GM12891 (cell line): Measurements from ENCODE around the gene HTR3A.

Source experiments
- PAX5 ChIP-seq: IDR thresholded peaks from 2 replicates; pipeline ENCODE4 v1.6.1; 2011; ENCODE audit warnings: low read length, moderate library complexity, mild to moderate bottlenecking; ENCODE audit not compliant: insufficient read depth, severe bottlenecking
- POLR2A ChIP-seq: IDR thresholded peaks from 2 replicates; pipeline ENCODE4 v1.6.1; 2011; ENCODE audit warnings: low read depth, low read length, control low read depth
- POLR2AphosphoS5 ChIP-seq: IDR thresholded peaks from 2 replicates; pipeline ENCODE4 v1.6.1; 2011; ENCODE audit warnings: low read depth, low read length, control low read depth
- POU2F2 ChIP-seq: IDR thresholded peaks from 2 replicates; pipeline ENCODE4 v1.6.1; 2011; ENCODE audit warnings: low read depth, mild to moderate bottlenecking, control low read depth, low read length, moderate library complexity
- SPI1 ChIP-seq: IDR thresholded peaks from 2 replicates; pipeline ENCODE4 v1.6.1; 2011; ENCODE audit warnings: low read depth, low read length, control low read depth
- TAF1 ChIP-seq: IDR thresholded peaks from 2 replicates; pipeline ENCODE4 v1.6.1; 2011; ENCODE audit warnings: low read depth, low read length, control low read depth

GRCh38 chr11:114008331-114008730 is 33.4 kb downstream of the HTR3A start:
- TF ChIP-seq TAF1 (no peak), POLR2A (no peak), POLR2AphosphoS5 (no peak), PAX5 (no peak), POU2F2 (no peak), SPI1 (no peak)
